Neural progenitor cell (in vitro differentiated cells): ENCODE results near the gene GATA2.

Experiments used
- EZH2 ChIP-seq: fragments of 200-600 bp; sonication (generic); IDR thresholded peaks from 2 replicates; pipeline ENCODE4 v1.6.1; 2017; ENCODE audit warnings: antibody characterized with exemption, mild to moderate bottlenecking, moderate library complexity
- EZH2phosphoT487 ChIP-seq: fragments of 200-600 bp; sonication (generic); IDR thresholded peaks from 2 replicates; pipeline ENCODE4 v1.6.1; 2017; ENCODE audit warnings: antibody characterized with exemption
- TF ChIP-seq, protein P1 (sequence below): fragments of 200-600 bp; sonication (generic); IDR thresholded peaks from 2 replicates; pipeline ENCODE4 v1.5.1; 2017; ENCODE audit warnings: antibody characterized with exemption, mild to moderate bottlenecking

DNA sequence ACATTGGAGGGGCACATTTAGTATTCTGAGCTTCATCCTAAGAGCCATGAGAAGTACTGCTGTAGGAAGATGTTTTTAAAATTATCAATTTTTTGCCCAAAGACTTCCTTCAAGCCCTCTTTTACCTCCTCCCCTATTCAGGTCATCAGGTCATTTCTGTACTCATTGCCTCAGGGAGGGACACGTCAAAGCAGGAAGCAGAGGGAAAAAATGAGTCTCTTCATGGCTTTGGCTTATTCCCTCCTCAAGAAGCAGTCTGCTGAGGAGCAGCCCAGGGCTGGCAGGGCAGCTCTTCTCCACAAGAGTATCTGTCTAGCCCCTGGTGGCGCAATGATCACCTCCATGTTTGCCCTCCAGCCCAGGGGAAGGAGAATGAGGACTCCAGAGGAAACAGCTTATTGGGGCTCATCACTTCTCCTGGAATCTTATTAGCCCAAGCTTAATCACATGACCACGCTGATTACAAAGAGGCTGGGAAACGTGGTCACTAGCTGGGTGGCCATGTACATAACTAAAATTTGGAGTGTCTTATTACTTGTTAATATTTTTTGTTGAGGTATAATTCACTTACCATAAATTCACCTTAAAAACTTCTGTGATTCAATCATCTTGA is 44.2 kb upstream of the GATA2 start:
- TF ChIP-seq, protein P1, sequence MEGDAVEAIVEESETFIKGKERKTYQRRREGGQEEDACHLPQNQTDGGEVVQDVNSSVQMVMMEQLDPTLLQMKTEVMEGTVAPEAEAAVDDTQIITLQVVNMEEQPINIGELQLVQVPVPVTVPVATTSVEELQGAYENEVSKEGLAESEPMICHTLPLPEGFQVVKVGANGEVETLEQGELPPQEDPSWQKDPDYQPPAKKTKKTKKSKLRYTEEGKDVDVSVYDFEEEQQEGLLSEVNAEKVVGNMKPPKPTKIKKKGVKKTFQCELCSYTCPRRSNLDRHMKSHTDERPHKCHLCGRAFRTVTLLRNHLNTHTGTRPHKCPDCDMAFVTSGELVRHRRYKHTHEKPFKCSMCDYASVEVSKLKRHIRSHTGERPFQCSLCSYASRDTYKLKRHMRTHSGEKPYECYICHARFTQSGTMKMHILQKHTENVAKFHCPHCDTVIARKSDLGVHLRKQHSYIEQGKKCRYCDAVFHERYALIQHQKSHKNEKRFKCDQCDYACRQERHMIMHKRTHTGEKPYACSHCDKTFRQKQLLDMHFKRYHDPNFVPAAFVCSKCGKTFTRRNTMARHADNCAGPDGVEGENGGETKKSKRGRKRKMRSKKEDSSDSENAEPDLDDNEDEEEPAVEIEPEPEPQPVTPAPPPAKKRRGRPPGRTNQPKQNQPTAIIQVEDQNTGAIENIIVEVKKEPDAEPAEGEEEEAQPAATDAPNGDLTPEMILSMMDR, result no peak
- no peak for TF ChIP-seq EZH2
- TF ChIP-seq EZH2phosphoT487, result no peak
